DND-41 (cell line): ENCODE results near the gene MVB12B.

Experiments used
- ATAC-seq: fragments of 200-7000 bp; cut with Tn5 transposase; 3 replicates; pipeline ENCODE4 v1.9.1; 2021; ENCODE audit warnings: low read depth; ENCODE audit not compliant: insufficient read depth
- DNase-seq: peaks from one replicate; pipeline ENCODE4 v3.0.0-alpha.2; 2020
- H2AFZ ChIP-seq: 2 replicates; pipeline ENCODE4 v1.6.0; 2012; ENCODE audit warnings: low read depth, low read length
- H3K27ac ChIP-seq: 2 replicates; pipeline ENCODE4 v1.5.1; 2012; ENCODE audit warnings: low read length, inconsistent platforms
- H3K27me3 ChIP-seq: fragments of 200-600 bp; sonication (generic); 2 replicates; pipeline ENCODE4 v1.6.0; 2012; ENCODE audit warnings: low read length, mild to moderate bottlenecking, inconsistent platforms; ENCODE audit not compliant: insufficient read depth, poor library complexity
- H3K36me3 ChIP-seq: 2 replicates; pipeline ENCODE4 v1.5.1; 2012; ENCODE audit warnings: low read length, inconsistent platforms; ENCODE audit not compliant: insufficient read depth
- H3K4me1 ChIP-seq: 2 replicates; pipeline ENCODE4 v1.5.1; 2012; ENCODE audit warnings: mild to moderate bottlenecking, low read length; ENCODE audit not compliant: insufficient read depth
- H3K4me2 ChIP-seq: 2 replicates; pipeline ENCODE4 v1.6.0; 2012; ENCODE audit warnings: mild to moderate bottlenecking, moderate library complexity, low read length, inconsistent platforms; ENCODE audit not compliant: insufficient read depth
- H3K4me3 ChIP-seq, 2 experiments: fragments of 200-600 bp in 1 of 2; shearing (Covaris generic) in 1 of 2; 2 replicates each; pipeline ENCODE4 v1.5.1; 2012 to 2016; ENCODE audit warnings: inconsistent platforms in 2 of 2, low read length in 2 of 2, mild to moderate bottlenecking in 2 of 2, low read depth in 1 of 2, moderate library complexity in 1 of 2
- H3K79me2 ChIP-seq: 2 replicates; pipeline ENCODE4 v1.6.0; 2012; ENCODE audit warnings: low read length, inconsistent platforms; ENCODE audit not compliant: insufficient read depth
- H3K9ac ChIP-seq: 2 replicates; pipeline ENCODE4 v1.6.0; 2012; ENCODE audit warnings: low read depth, mild to moderate bottlenecking, inconsistent platforms, low read length, moderate library complexity
- H3K9me3 ChIP-seq: 2 replicates; pipeline ENCODE4 v1.5.1; 2012; ENCODE audit warnings: low read length, moderate library complexity, mild to moderate bottlenecking, inconsistent platforms; ENCODE audit not compliant: insufficient read depth, severe bottlenecking
- H4K20me1 ChIP-seq: 2 replicates; pipeline ENCODE4 v1.6.0; 2012; ENCODE audit warnings: low read length; ENCODE audit not compliant: insufficient read depth
- CTCF ChIP-seq: IDR thresholded peaks from 2 replicates; pipeline ENCODE4 v1.5.1; 2012; ENCODE audit warnings: borderline replicate concordance, low read length, moderate library complexity, mild to moderate bottlenecking; ENCODE audit not compliant: poor library complexity, severe bottlenecking; ENCODE audit errors: extremely low read depth
- EZH2 ChIP-seq: IDR thresholded peaks from 3 replicates; pipeline ENCODE4 v1.6.1; 2012; ENCODE audit warnings: borderline replicate concordance, low read depth, mild to moderate bottlenecking, moderate library complexity, low read length, inconsistent platforms; ENCODE audit not compliant: severe bottlenecking

The MVB12B gene

GRCh38 chr9:126523611-126524111, 197.0 kb downstream of the MVB12B start:
- Histone ChIP-seq H4K20me1 (0 out of 2 replicates have a peak, but pooled peaks cover 6% of the 10 kb centered on the region), H3K4me1 (no peaks in the 10 kb centered on the region), H3K27me3 (peaks cover 21% of the 10 kb centered on the region), H3K27ac (no peak overlapping the region), H3K9me3 (no peaks in the 10 kb centered on the region), H3K9ac (no peak overlapping the region), H3K79me2 (no peaks in the 10 kb centered on the region), H3K4me2 (no peak overlapping the region), H3K36me3 (no peaks in the 10 kb centered on the region), H3K4me3 (no peak overlapping the region), H2AFZ (no peak overlapping the region)
- ATAC-seq (no peak), DNase-seq (no peak)
- no peak for TF ChIP-seq CTCF
- TF ChIP-seq EZH2 = no peak

- Histone ChIP-seq H3K9ac (no peak overlapping the region), H2AFZ (no peak overlapping the region), H3K27me3 (peaks cover 17% of the 10 kb centered on the region), H3K36me3 (no peaks in the 10 kb centered on the region), H3K4me2 (no peak overlapping the region), H3K27ac (no peak overlapping the region), H3K9me3 (no peaks in the 10 kb centered on the region), H3K4me1 (no peaks in the 10 kb centered on the region), H3K79me2 (no peaks in the 10 kb centered on the region), H4K20me1 (0 out of 2 replicates have a peak, but pooled peaks cover 6% of the 10 kb centered on the region), H3K4me3 (no peak overlapping the region)
- no peak for TF ChIP-seq CTCF
- TF ChIP-seq EZH2 = no peak
- no peak for ATAC-seq
- no peak for DNase-seq
These were observed 197.9 kb downstream of the MVB12B start for GRCh38 chr9:126524353-126525077.

- no peaks in the 10 kb centered on the region for H3K36me3 ChIP-seq
- no peak overlapping the region for H3K4me3 ChIP-seq
- H3K27ac ChIP-seq = no peak overlapping the region
- H3K4me2 ChIP-seq = no peak overlapping the region
- H4K20me1 ChIP-seq = 0 out of 2 replicates have a peak, but pooled peaks cover 6% of the 10 kb centered on the region
- TF ChIP-seq EZH2 (no peak), CTCF (no peak)
- peaks cover 12% of the 10 kb centered on the region for H3K27me3 ChIP-seq
- no peaks in the 10 kb centered on the region for H3K4me1 ChIP-seq
- no peaks in the 10 kb centered on the region for H3K79me2 ChIP-seq
- DNase-seq = no peak
- no peak for ATAC-seq
- no peaks in the 10 kb centered on the region for H3K9me3 ChIP-seq
- no peak overlapping the region for H3K9ac ChIP-seq
- no peak overlapping the region for H2AFZ ChIP-seq
These were observed 199.8 kb downstream of the MVB12B start for GRCh38 chr9:126526218-126527108.
